OCI-LY7 (cell line): ENCODE measurements around the gene SMARCAL1.

Experiments used
- CTCF ChIP-seq: fragments of 200-600 bp; sonication (generic); conservative IDR thresholded peaks from 2 replicates; pipeline ENCODE4 v1.5.1; 2014; ENCODE audit warnings: mild to moderate bottlenecking, antibody characterized with exemption, low read length, moderate library complexity, mixed read lengths
- EZH2phosphoT487 ChIP-seq: fragments of 200-600 bp; sonication (generic); IDR thresholded peaks from 2 replicates; pipeline ENCODE4 v1.6.1; 2018; ENCODE audit warnings: low read depth, borderline replicate concordance, mild to moderate bottlenecking, mixed run types, antibody characterized with exemption, low read length, moderate library complexity, mixed read lengths

- no peak for TF ChIP-seq CTCF
- no peak for TF ChIP-seq EZH2phosphoT487
These were observed 9.5 kb upstream of the SMARCAL1 start for GRCh38 chr2:216402751-216403150.
